PC-9 (cell line): ENCODE measurements around the gene GIGYF2.

Experiments
- CTCF ChIP-seq: fragments of 200-600 bp; sonication (generic); conservative IDR thresholded peaks from 2 replicates; pipeline ENCODE4 v1.6.1; 2017; ENCODE audit warnings: mixed run types, antibody characterized with exemption, mild to moderate bottlenecking, moderate library complexity
- EZH2 ChIP-seq: fragments of 200-600 bp; sonication (generic); IDR thresholded peaks from 2 replicates; pipeline ENCODE4 v1.8.0; 2017; ENCODE audit warnings: antibody characterized with exemption, low read depth

- no peak for TF ChIP-seq CTCF
- TF ChIP-seq EZH2: no peak
These were observed 74.7 kb downstream of the GIGYF2 start for GRCh38 chr2:232771870-232772269.
